Prostate gland (tissue), 2 donors: ENCODE results near the gene SNX10. TPM values are rescaled to one million over a fixed set of nuclear protein-coding genes. Genes with fewer than 3 reads are reported as not detected.

Experiments
- DNase-seq: peaks from one replicate; pipeline ENCODE4 v3.0.0-alpha.2; 2019; ENCODE audit warnings: low spot score
- H3K27ac ChIP-seq, 2 donors: fragments of 200-600 bp; sonication (generic); 2 replicates each; pipeline ENCODE4 v1.5.1; 2017 to 2019
- H3K27me3 ChIP-seq: fragments of 200-600 bp; sonication (generic); replicated peaks from 2 replicates; pipeline ENCODE4 v1.5.1; 2019; ENCODE audit not compliant: insufficient read depth
- H3K36me3 ChIP-seq, 2 donors: fragments of 200-600 bp; sonication (generic); 1 replicate in 1 of 2; 2 replicates in 1 of 2; pipeline versions ENCODE4 v1.5.1 to v1.8.1; 2017 to 2019
- H3K4me1 ChIP-seq: fragments of 200-600 bp; sonication (generic); replicated peaks from 2 replicates; pipeline ENCODE4 v1.5.1; 2019
- H3K4me3 ChIP-seq, 2 donors: fragments of 200-600 bp; sonication (generic); 2 replicates each; pipeline ENCODE4 v1.5.1; 2017 to 2019
- H3K9me3 ChIP-seq: fragments of 200-600 bp; sonication (generic); 2 replicates; pipeline ENCODE4 v1.5.1; 2017
- CTCF ChIP-seq, 4 experiments: fragments of 200-600 bp in 2 of 4; fragments of 450-650 bp in 2 of 4; sonication (generic) in 2 of 4; IDR thresholded peaks; 1 replicate in 3 of 4; 2 replicates in 1 of 4; pipeline ENCODE4 v1.5.1; 2016 to 2019; ENCODE audit warnings: antibody characterized with exemption in 4 of 4, mild to moderate bottlenecking in 2 of 4, moderate library complexity in 2 of 4
- POLR2A ChIP-seq: fragments of 450-650 bp; IDR thresholded peaks from one replicate; pipeline ENCODE4 v1.6.1; 2016; ENCODE audit warnings: antibody characterized with exemption, mild to moderate bottlenecking
- POLR2AphosphoS5 ChIP-seq: sonication (generic); formaldehyde crosslinking; IDR thresholded peaks from one replicate; pipeline ENCODE4 v1.6.1; 2017; ENCODE audit warnings: antibody characterized with exemption
- WGBS: methylation state at CpG from one replicate; pipeline ENCODE4 v1.1.5; 2018; 5-methylcytosine and 5-hydroxymethylcytosine counted together
- intact Hi-C: fragments of 100-400 bp; cut with DNase I; formaldehyde crosslinking; loops from one replicate; pipeline ENCODE4 v1.14.2; 2022
- total RNA-seq, 2 donors: library from RNA; depleted of rRNA; stranded (reverse); fragments of >200 nt; gene quantifications; one replicate each; pipeline ENCODE4 v1.1.0, GENCODE V29; 2016

SNX10 gene
- total RNA-seq, 2 donors from 2014 or later, result 4.7 to 6.8 TPM

- DNase-seq, result peak; percentile 31
- TF ChIP-seq POLR2A (no peak), CTCF (IDR thresholded peaks at IDR 0.05) (no peak), POLR2AphosphoS5 (no peak)
- H3K27me3 ChIP-seq, result no peaks in the 10 kb centered on the region
- H3K4me3 ChIP-seq, result no peak overlapping the region
- no peaks in the 10 kb centered on the region for H3K9me3 ChIP-seq
- no peak overlapping the region for H3K27ac ChIP-seq
- 40% methylated on average over 3 of the region's 3 CpGs for WGBS
- no peaks in the 10 kb centered on the region for H3K36me3 ChIP-seq
- intact Hi-C loops, result no loop called here
- H3K4me1 ChIP-seq, result no peaks in the 10 kb centered on the region
Measured at GRCh38 chr7:26413007-26413691, 121.5 kb downstream of the SNX10 start.

- Histone ChIP-seq H3K27me3 (no peaks in the 10 kb centered on the region), H3K4me3 (no peak overlapping the region), H3K9me3 (no peaks in the 10 kb centered on the region), H3K27ac (no peak overlapping the region), H3K4me1 (no peaks in the 10 kb centered on the region), H3K36me3 (no peaks in the 10 kb centered on the region)
- DNase-seq, result no peak
- WGBS, result 100% methylated on average over 1 of the region's 1 CpG
- intact Hi-C loops, result no loop called here
- no peak for TF ChIP-seq CTCF (IDR thresholded peaks at IDR 0.05)
- TF ChIP-seq POLR2AphosphoS5, result no peak
- TF ChIP-seq POLR2A, result no peak
Measured at GRCh38 chr7:26416004-26416403, 124.3 kb downstream of the SNX10 start.

- Histone ChIP-seq H3K27me3 (no peaks in the 10 kb centered on the region), H3K36me3 (no peaks in the 10 kb centered on the region), H3K27ac (no peak overlapping the region), H3K9me3 (no peaks in the 10 kb centered on the region), H3K4me1 (no peaks in the 10 kb centered on the region), H3K4me3 (no peak overlapping the region)
- intact Hi-C loops, result no loop called here
- TF ChIP-seq CTCF (IDR thresholded peaks at IDR 0.05), result no peak
- no peak for TF ChIP-seq POLR2A
- TF ChIP-seq POLR2AphosphoS5, result no peak
- 69% methylated on average over 5 of the region's 5 CpGs for WGBS
- no peak for DNase-seq
Measured at GRCh38 chr7:26417911-26418413, 126.3 kb downstream of the SNX10 start.

GRCh38 chr7:26419198-26419597 is 127.5 kb downstream of the SNX10 start:
- TF ChIP-seq POLR2AphosphoS5, result no peak
- TF ChIP-seq CTCF (IDR thresholded peaks at IDR 0.05), result no peak
- TF ChIP-seq POLR2A, result no peak
- Histone ChIP-seq H3K4me3 (no peak overlapping the region), H3K27me3 (no peaks in the 10 kb centered on the region), H3K36me3 (no peaks in the 10 kb centered on the region), H3K27ac (no peak overlapping the region), H3K4me1 (no peaks in the 10 kb centered on the region), H3K9me3 (no peaks in the 10 kb centered on the region)
- intact Hi-C loops, result no loop called here
- WGBS, result 73% methylated on average over 3 of the region's 3 CpGs
- DNase-seq, result no peak

- no peak overlapping the region for H3K27ac ChIP-seq
- TF ChIP-seq CTCF (IDR thresholded peaks at IDR 0.05) (no peak), POLR2A (no peak), POLR2AphosphoS5 (no peak)
- intact Hi-C loops, result no loop called here
- no peaks in the 10 kb centered on the region for H3K9me3 ChIP-seq
- H3K4me1 ChIP-seq, result no peaks in the 10 kb centered on the region
- 58% methylated on average over 5 of the region's 5 CpGs for WGBS
- no peak for DNase-seq
- H3K4me3 ChIP-seq, result no peak overlapping the region
- H3K27me3 ChIP-seq, result no peaks in the 10 kb centered on the region
- no peaks in the 10 kb centered on the region for H3K36me3 ChIP-seq
Measured at GRCh38 chr7:26420422-26421019, 128.9 kb downstream of the SNX10 start.
